ENCODE measurements around the gene MAP3K5. TPM values are rescaled to one million over a fixed set of nuclear protein-coding genes. Genes with fewer than 3 reads are reported as not detected.
"Not testable (repeated sequence)": the region's sequence is repeated elsewhere in the genome, so short reads cannot be mapped to it uniquely, and the experiment has no call there.

The MAP3K5 gene
- total and polyA plus RNA-seq, 3 donors from 2014 or later = 21.3 to 55.3 (median 46.1) TPM

- no peaks in the 10 kb centered on the region for H3K36me3 ChIP-seq (ENCODE audit: low read depth, missing control alignments)
- no peak for DNase-seq
- TF ChIP-seq POLR2A (IDR thresholded peaks at IDR 0.05) = no peak
- TF ChIP-seq CTCF (IDR thresholded peaks at IDR 0.05) = no peak
- peak overlapping the region in 1 of 2 donors; percentile 46 for H3K27ac ChIP-seq
- no peaks in the 10 kb centered on the region for H3K27me3 ChIP-seq
- intact Hi-C loops (cut with DNase I; ENCODE audit: low total_unique reads) = no loop called here
- no peak overlapping the region for H3K4me3 ChIP-seq
- peaks cover 29% of the 10 kb centered on the region for H3K4me1 ChIP-seq
- no peaks in the 10 kb centered on the region for H3K9me3 ChIP-seq
- WGBS, 2 donors = 75 to 78% methylated on average over 7 of the region's 7 CpGs
Observed at GRCh38 chr6:136696783-136697364, 95.4 kb downstream of the MAP3K5 start.

GRCh38 chr6:136696238-136696637, 96.0 kb downstream of the MAP3K5 start:
- Histone ChIP-seq H3K4me3 (no peak overlapping the region), H3K27ac (peak overlapping the region; percentile 31 to 46), H3K27me3 (no peaks in the 10 kb centered on the region), H3K9me3 (no peaks in the 10 kb centered on the region), H3K4me1 (peaks cover 29% of the 10 kb centered on the region), H3K36me3 (ENCODE audit: low read depth, missing control alignments) (no peaks in the 10 kb centered on the region)
- intact Hi-C loops (cut with DNase I; ENCODE audit: low total_unique reads) = no loop called here
- 23 to 28% methylated on average over 2 of the region's 2 CpGs for WGBS, 2 donors
- TF ChIP-seq CTCF (IDR thresholded peaks at IDR 0.05) (no peak), POLR2A (IDR thresholded peaks at IDR 0.05) (no peak)
- peak; percentile 75 for DNase-seq

- no peak overlapping the region for H3K4me3 ChIP-seq
- TF ChIP-seq CTCF (IDR thresholded peaks at IDR 0.05) (no peak), POLR2A (IDR thresholded peaks at IDR 0.05) (no peak)
- intact Hi-C loops (cut with DNase I; ENCODE audit: low total_unique reads) = no loop called here
- no peaks in the 10 kb centered on the region for H3K27me3 ChIP-seq
- no peaks in the 10 kb centered on the region for H3K9me3 ChIP-seq
- H3K4me1 ChIP-seq = peaks cover 29% of the 10 kb centered on the region
- DNase-seq = no peak
- peak overlapping the region; percentile 9 to 19 for H3K27ac ChIP-seq
- no peaks in the 10 kb centered on the region for H3K36me3 ChIP-seq (ENCODE audit: low read depth, missing control alignments)
- 92 to 99% methylated on average over 2 of the region's 2 CpGs for WGBS, 2 donors
Observed at GRCh38 chr6:136695412-136695811, 96.9 kb downstream of the MAP3K5 start.

GRCh38 chr6:136693090-136693489, 99.2 kb downstream of the MAP3K5 start:
- TF ChIP-seq POLR2A (IDR thresholded peaks at IDR 0.05) (no peak), CTCF (IDR thresholded peaks at IDR 0.05) (no peak)
- intact Hi-C loops (cut with DNase I; ENCODE audit: low total_unique reads) = no loop called here

GRCh38 chr6:136687894-136688293, 104.4 kb downstream of the MAP3K5 start:
- H3K36me3 ChIP-seq (ENCODE audit: low read depth, missing control alignments); DNase-seq; intact Hi-C loops (cut with DNase I; ENCODE audit: low total_unique reads); H3K4me3 ChIP-seq; H3K9me3 ChIP-seq; H3K27me3 ChIP-seq: not testable (repeated sequence)
- peaks cover 21% of the 10 kb centered on the region for H3K4me1 ChIP-seq
- WGBS, 2 donors = 95 to 96% methylated on average over 1 of the region's 1 CpG
- peak overlapping the region; percentile 4 to 9 for H3K27ac ChIP-seq

More at GRCh38 chr6:136693090-136693489, 99.2 kb downstream of the MAP3K5 start:
- peaks cover 34% of the 10 kb centered on the region for H3K4me1 ChIP-seq
- no peak overlapping the region for H3K27ac ChIP-seq
- no peaks in the 10 kb centered on the region for H3K27me3 ChIP-seq
- H3K9me3 ChIP-seq = no peaks in the 10 kb centered on the region
- no peak overlapping the region for H3K4me3 ChIP-seq
- DNase-seq = no peak
- no peaks in the 10 kb centered on the region for H3K36me3 ChIP-seq (ENCODE audit: low read depth, missing control alignments)
